GM12874 (cell line): ENCODE results near the gene MEFV.
A peak's percentile ranks its signal among the peaks of the same experiment; 100 is the strongest.

Experiments
- TF ChIP-seq, protein P1 (sequence below): IDR thresholded peaks from 2 replicates; pipeline ENCODE4 v1.5.1; 2011; ENCODE audit warnings: low read depth, mild to moderate bottlenecking, control low read depth, low read length, moderate library complexity; ENCODE audit not compliant: insufficient read depth

Gene MEFV

GRCh38 chr16:3276679-3277078, 20.2 kb upstream of the MEFV start:
- TF ChIP-seq, protein P1, sequence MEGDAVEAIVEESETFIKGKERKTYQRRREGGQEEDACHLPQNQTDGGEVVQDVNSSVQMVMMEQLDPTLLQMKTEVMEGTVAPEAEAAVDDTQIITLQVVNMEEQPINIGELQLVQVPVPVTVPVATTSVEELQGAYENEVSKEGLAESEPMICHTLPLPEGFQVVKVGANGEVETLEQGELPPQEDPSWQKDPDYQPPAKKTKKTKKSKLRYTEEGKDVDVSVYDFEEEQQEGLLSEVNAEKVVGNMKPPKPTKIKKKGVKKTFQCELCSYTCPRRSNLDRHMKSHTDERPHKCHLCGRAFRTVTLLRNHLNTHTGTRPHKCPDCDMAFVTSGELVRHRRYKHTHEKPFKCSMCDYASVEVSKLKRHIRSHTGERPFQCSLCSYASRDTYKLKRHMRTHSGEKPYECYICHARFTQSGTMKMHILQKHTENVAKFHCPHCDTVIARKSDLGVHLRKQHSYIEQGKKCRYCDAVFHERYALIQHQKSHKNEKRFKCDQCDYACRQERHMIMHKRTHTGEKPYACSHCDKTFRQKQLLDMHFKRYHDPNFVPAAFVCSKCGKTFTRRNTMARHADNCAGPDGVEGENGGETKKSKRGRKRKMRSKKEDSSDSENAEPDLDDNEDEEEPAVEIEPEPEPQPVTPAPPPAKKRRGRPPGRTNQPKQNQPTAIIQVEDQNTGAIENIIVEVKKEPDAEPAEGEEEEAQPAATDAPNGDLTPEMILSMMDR, result no peak

- TF ChIP-seq, protein P1, result no peak
Measured at GRCh38 chr16:3274947-3275346, 18.5 kb upstream of the MEFV start.

GRCh38 chr16:3274490-3274889, 18.1 kb upstream of the MEFV start:
- TF ChIP-seq, protein P1, result no peak

DNA sequence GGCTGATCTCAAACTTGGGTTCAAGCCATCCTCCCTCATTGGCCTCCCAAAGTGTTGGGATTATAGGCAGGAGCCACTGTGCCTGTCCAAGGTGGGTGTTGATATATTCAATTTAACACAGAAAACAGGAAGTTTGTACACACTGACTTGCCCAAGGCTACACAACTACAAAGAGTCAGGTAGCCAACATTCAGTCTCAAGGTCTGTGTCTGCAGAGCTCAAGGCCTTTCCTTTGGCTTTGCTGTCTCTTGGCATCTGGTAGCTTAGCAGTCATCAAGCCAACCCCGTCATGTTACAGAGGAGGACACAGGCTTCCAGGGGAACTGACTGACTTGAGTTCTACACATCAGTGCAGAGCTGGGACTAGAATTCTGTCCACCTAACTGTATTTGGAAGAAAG, 11.9 kb upstream of the MEFV start:
- TF ChIP-seq, protein P1, result no peak

GRCh38 chr16:3266873-3267537, 10.6 kb upstream of the MEFV start:
- TF ChIP-seq, protein P1, result peak; percentile 28; the same call in 1 of the 2 replicates

DNA sequence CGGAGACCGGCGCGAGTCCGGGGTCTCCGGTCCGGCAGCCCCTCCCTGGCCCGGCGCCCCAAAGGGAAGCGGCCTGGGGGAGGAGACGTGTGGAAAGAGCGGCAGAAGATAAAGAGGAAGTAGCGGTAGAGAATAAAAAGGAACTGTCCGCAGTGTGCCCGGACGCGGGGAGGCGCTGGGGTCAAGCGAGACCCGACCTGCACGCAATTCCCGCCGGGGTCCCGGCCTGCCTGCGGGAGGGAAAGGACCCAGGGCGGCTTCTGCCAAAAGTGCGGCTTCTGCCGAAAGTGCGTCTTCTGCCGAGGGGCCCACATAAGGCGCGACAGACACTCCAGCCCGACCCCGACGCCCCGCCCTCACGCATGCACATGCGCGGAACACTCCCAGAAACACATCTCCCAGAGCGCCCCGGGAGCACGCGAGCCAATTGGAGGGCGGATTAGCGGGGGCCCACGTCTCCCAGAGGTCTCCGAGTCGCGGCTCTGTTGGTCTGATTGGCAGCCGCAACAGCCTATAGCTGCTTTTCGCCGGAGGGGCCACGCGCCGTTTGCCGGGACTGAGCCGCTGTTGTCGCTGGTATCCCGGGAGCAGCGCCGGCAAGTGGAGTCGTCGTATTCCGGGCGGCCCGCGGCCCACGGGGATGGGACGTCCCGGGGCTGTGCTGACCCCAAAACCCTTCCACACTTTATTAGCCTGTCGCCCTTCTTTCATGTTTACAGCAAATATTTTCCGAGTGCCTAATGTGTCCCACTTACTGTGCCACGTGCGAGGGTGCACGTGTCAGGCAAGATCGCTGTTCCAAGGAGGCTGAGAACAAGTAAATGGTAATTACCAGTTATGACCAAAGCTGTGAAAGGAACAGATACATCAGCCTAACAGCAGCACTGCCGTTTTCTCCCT, 8.0 kb upstream of the MEFV start:
- TF ChIP-seq, protein P1, result peak; percentile 47

GRCh38 chr16:3262517-3262916, 6.1 kb upstream of the MEFV start:
- TF ChIP-seq, protein P1, result no peak
